AG04450 (cell line): ENCODE measurements around the gene CCDC88B. TPM values are rescaled to one million over a fixed set of nuclear protein-coding genes. Genes with fewer than 3 reads are reported as not detected.

Experiments used
- CTCF ChIA-PET: fragments of 300-600, 350-600 bp; formaldehyde crosslinking; extraction: SDS; loops from one replicate; lab custom pipeline; 2022; ENCODE audit warnings: antibody characterized with exemption, inconsistent platforms; lab: Charles Lee
- POLR2A ChIA-PET: fragments of 350-600 bp; formaldehyde crosslinking; extraction: SDS; loops from one replicate; lab custom pipeline; 2021; ENCODE audit warnings: antibody characterized with exemption, inconsistent platforms; lab: Yijun Ruan, JAX
- DNase-seq: peaks from one replicate; pipeline ENCODE4 v3.0.0-alpha.2; 2011; ENCODE audit warnings: low read depth, low spot score
- H3K27ac ChIP-seq: one replicate; pipeline ENCODE4 v1.5.1; 2012; ENCODE audit warnings: low read depth, low read length, control low read depth
- H3K27me3 ChIP-seq: one replicate; pipeline ENCODE4 v1.6.0; 2012; ENCODE audit warnings: low read length; ENCODE audit not compliant: control insufficient read depth, insufficient read depth
- H3K4me3 ChIP-seq: 2 replicates; pipeline ENCODE4 v1.5.1; 2011; ENCODE audit warnings: mild to moderate bottlenecking, low read depth, low read length, control low read depth
- H3K9me3 ChIP-seq: 2 replicates; pipeline ENCODE4 v1.5.1; 2012; ENCODE audit warnings: low read length; ENCODE audit not compliant: control insufficient read depth, insufficient read depth
- CTCF ChIP-seq: IDR thresholded peaks from 2 replicates; pipeline ENCODE4 v1.5.1; 2011; ENCODE audit warnings: low read depth, low read length, control low read depth, inconsistent platforms
- polyA plus RNA-seq: library from polyadenylated mRNA; depleted of rRNA; stranded (reverse); fragments of >200 nt; gene quantifications from 2 replicates; pipeline ENCODE4 v1.2.3, GENCODE V29; 2011

Gene CCDC88B
- polyA plus RNA-seq, 1 experiment = 1.4 TPM

DNA sequence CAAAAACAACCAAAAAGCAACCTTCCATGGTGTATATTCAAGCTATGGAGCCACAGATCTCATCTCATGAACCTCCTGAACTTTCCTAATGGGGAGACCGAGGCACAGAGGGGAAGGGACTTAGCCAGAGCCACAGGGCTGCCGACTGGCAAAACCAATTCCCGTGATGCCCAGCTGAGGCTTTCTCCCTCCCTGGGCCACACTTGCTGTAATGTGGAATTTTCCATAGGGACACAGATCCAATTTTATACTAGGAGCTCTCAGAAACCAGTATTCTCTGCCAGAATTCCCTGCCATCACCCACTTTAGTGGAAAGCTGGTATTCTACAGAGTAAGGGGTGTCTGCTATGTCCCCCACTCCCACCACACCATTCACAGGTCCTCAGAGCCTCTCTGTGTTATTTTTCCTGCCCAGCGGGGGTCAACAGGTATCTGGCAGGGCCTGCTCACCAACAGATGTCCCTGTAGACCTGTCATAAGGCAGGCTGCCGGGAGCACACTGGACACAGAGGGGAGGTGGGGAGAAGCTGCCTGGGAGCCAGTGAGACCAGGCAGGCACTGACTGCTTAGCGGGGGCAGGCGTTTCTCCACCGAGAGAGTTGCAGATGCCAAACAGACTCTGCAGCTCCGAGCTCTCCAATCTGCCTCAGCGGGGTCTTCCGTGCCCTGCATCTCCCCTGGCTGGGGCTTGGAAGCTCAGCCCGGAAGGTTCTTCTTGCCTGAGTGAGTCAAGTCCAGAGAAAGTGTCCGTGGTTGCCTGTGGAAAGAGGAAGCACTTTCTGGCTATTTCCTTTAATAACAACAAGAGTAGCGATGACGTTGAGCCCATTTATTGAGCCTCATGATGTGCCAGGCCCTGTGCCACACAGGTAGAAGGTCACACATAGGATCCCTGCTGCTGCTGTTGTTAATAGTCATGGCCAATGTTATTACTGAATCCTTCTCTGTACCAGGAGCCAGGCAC is 45.3 kb downstream of the CCDC88B start:
- ChIA-PET CTCF (interaction anchor here (1.3 kb wide), 1 partner anchor 98 kb away, joined by 9 read pairs; no protein-coding TSS in a partner anchor), POLR2A (no interaction called here)
- H3K9me3 ChIP-seq = peaks cover 1% of the 10 kb centered on the region; the same call in 1 of the 2 replicates
- DNase-seq = no peak
- no peak for TF ChIP-seq CTCF
- no peak overlapping the region for H3K27ac ChIP-seq
- H3K4me3 ChIP-seq = no peak overlapping the region
- H3K27me3 ChIP-seq = peaks cover 32% of the 10 kb centered on the region

DNA sequence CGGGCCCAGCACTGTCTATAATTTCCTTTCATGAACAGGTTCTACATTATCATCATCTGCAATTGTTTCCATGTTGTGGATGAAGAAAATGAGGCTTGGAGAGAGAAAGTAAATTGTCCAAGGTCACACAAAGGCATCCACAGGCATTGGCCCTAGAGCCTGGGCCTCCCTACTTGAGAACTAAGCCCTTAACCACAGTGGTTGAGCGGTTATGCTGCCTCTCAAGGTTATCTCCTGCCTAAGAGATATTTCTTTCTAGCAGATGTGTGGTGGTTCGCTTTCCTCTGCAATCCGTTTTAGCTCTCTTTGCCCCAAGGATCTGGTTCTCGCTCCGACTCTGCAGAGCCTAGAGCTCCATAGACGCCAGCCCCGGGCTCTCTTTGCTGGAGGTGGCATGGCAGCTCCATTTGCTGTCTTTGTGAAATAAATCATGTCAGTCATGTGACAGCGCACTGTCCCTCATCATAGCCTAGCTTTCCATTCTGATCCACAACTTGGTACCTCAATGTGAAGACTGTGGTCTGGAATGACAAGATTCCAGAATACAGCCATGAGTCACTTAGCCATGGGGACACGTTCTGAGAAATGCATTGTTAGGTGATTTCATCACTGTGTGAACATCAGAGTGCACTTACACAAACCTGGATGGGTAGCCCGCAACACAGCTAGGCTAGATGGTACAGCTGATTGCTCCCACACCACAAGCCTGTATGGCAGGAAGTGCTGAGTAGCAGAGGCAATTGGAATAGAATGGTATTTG is 46.1 kb downstream of the CCDC88B start:
- peaks cover 31% of the 10 kb centered on the region for H3K27me3 ChIP-seq
- H3K9me3 ChIP-seq = no peaks in the 10 kb centered on the region
- no peak for TF ChIP-seq CTCF
- peak overlapping the region; percentile 21 for H3K27ac ChIP-seq
- no peak overlapping the region for H3K4me3 ChIP-seq
- POLR2A ChIA-PET = no interaction called here
- no peak for DNase-seq
- CTCF ChIA-PET = interaction anchor here (1.3 kb wide), 1 partner anchor 97 kb away, joined by 9 read pairs; no protein-coding TSS in a partner anchor

- CTCF ChIA-PET = interaction anchor here (1.0 to 1.4 kb wide), 2 partner anchors 33 to 61 kb away, joined by 3 read pairs; no protein-coding TSS in a partner anchor
- POLR2A ChIA-PET = no interaction called here
- Histone ChIP-seq H3K27me3 (peaks cover 35% of the 10 kb centered on the region), H3K9me3 (no peaks in the 10 kb centered on the region), H3K27ac (no peak overlapping the region), H3K4me3 (no peak overlapping the region)
- no peak for DNase-seq
- no peak for TF ChIP-seq CTCF
These were observed 47.9 kb downstream of the CCDC88B start for GRCh38 chr11:64387916-64388315.

- no peak for DNase-seq
- Histone ChIP-seq H3K27me3 (peaks cover 39% of the 10 kb centered on the region), H3K27ac (no peak overlapping the region), H3K4me3 (no peak overlapping the region), H3K9me3 (no peaks in the 10 kb centered on the region)
- ChIA-PET CTCF (interaction anchor here (1.3 kb wide), 1 partner anchor 34 kb away, joined by 4 read pairs; no protein-coding TSS in a partner anchor), POLR2A (no interaction called here)
- no peak for TF ChIP-seq CTCF
These were observed 48.9 kb downstream of the CCDC88B start for GRCh38 chr11:64388894-64389293.
